ENCODE results near the gene RB1.
"Not testable (repeated sequence)": the region's sequence is repeated elsewhere in the genome, so short reads cannot be mapped to it uniquely, and the experiment has no call there.

DNA sequence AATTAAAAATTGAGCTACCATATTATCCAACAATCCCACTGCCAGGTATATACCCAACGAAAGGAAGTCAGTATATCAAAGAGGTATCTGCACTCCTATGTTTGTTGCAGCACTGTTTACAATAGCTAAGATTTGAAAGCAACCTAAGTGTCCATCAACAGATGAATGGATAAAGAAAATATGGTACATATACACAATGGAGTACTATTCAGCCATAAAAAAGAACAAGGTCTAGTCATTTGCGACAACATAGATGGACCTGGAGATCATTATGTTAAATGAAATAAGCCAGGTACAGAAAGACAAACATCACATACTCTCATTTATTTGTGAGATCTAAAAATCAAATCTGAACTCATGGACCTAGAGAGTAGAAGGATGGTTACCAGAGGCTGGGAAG is 52.0 kb downstream of the RB1 start:
- TF ChIP-seq CTCF, POLR2AphosphoS5 (IDR thresholded peaks at IDR 0.05): not testable (repeated sequence)
